Stimulated activated CD4-positive, alpha-beta T cell treated with anti-CD3 and anti-CD28 coated beads, Interleukin-1b, Interleukin-23, amount 100 ng/mL, for 24 hours (primary cell): ENCODE results near the gene NDUFB1.

Experiments
- DNase-seq, 4 experiments: peaks; one replicate each; pipeline ENCODE4 v3.0.0-alpha.2; 2020; ENCODE audit warnings: low read depth in 4 of 4, low spot score in 1 of 4

Gene NDUFB1

DNA sequence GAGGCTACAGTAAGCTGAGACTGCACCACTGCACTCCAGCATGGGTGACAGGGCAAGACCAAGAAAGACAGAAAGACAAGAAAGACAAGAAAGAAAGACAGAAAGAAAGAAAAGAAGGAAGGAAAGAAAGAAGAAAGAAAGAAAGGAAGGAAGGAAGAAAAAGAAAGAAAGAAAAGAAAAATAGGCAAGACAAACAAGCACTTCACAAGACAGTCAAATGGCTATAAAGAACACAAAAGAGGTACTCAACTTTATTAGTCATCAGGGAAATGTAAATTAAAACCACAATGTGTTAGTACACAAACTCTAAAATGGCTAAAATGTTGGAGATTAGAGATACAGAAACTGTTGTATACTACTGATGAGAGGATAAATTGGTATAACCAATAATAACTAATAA is 21.7 kb downstream of the NDUFB1 start:
- no peak for DNase-seq

DNA sequence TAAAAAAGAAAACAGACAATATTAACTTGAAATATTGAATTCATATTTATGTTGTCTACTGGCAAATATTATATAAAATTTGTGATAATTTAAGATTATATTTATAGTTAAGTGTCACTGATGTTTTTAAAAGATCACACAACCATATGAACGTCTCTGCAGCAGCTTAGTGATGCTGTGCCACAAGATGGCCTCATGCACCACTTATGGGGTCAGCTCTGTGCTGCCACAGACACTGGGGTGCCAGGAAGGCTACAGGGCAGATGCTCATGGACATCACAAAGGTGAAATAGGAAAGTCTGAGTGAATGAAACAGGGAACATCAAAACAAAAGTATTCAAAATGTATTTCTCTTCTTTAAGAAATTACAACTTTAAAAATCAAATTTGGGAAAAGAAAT is 28.2 kb downstream of the NDUFB1 start:
- DNase-seq, result no peak

DNA sequence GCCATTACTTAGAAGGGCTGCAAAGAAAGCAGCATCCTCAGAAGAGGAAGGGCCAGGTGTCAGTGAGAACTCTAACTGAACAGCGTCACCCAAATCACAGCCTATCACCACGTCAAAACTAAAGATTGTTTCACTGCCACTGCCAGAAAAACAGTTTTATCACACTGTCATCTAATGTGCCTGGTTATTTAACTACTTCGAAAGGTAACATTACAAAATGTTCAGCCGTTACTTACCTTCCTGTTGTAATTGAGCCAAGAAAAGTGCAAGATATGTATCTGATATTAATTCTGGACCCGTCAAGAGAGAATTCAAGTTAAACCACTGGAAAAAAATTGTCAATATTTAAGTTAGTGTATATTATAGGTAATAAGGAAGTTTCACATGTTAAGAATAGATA is 33.0 kb downstream of the NDUFB1 start:
- DNase-seq, result no peak

GRCh38 chr14:92074555-92074954 is 47.0 kb downstream of the NDUFB1 start:
- DNase-seq, result no peak
